RKO (cell line): ENCODE measurements around the gene OR8B12.

Source experiments
- DNase-seq: peaks from one replicate; pipeline ENCODE4 v3.0.0-alpha.2; 2016; ENCODE audit warnings: low spot score

The OR8B12 gene

DNA sequence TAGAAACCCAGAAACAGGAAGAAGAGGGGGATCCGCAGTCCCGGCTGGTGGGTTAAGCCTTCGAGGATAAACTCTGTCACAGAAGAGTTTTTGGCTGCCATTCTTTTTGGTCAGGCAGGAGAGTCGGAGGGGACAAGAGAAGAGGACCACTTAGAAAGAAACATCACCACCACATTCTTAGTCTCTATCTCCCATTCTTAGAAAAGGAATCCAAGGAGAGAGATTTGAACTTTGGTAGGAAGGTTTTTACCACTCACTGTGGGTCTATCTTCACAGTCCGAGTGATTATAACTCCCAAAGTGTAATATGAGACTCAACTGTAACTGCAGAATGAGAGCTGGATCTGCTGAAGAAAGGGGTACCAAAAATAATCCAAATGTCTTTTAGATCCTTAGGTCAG is at the start of gene OR8B12:
TSS of gene OR8B12 (minus strand) at position 101 of the 400 bp plus-strand sequence. CDS start at position 101, 0 bp downstream.
- DNase-seq: no peak

- no peak for DNase-seq
These were observed 49.2 kb upstream of the OR8B12 start for GRCh38 chr11:124592627-124593026.

GRCh38 chr11:124591430-124591829 is 48.0 kb upstream of the OR8B12 start:
- DNase-seq: no peak

DNA sequence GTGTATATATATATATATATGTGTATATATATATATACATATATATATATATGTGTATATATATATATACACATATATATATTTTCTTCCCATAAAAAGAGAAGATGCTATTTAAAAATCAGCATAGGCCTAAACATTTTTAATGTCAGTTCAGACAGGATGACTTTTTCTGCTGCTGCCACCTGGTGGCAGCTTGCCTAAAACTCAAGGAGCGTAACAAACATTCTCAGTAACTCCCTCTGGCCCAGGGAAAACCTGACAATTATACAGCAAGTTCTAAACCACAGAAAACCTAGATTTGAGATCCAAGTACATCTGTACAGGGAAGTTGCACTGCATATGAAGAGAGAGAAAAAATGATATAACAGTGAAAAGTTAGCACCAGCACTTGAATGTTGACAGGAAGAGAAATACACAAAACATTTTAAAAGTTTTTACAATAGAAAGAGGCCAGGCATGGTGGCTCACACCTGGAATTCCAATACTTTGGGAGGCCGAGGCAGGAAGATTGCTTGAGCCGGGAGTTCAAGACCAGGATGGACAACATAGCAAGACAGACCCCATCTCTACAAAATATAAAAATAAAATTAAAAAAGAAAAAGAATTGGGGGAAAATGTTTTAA is 42.9 kb upstream of the OR8B12 start:
- peak; percentile 65 for DNase-seq

- DNase-seq: no peak
These were observed 41.4 kb upstream of the OR8B12 start for GRCh38 chr11:124584681-124585372.

- no peak for DNase-seq
These were observed 40.3 kb upstream of the OR8B12 start for GRCh38 chr11:124583781-124584180.

DNA sequence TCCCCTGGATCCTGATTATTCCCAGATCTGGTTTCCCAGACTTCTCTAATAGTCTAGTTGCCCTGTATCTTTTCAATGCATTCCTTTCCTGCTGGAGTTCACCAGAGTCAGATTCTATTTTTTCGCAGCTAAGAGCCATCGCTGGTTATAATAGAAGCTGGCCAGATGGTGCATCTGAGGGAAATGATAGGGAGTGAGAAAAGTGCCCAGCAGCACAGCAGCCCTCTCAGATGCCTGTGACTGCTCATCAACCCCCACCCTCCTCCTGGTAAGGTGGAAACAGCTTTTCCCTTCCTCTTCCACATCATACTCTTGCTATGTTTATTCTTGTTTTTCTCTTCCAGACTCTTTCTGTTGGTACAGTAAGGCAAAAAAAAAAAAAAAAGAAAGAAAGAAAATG is 39.1 kb upstream of the OR8B12 start:
- DNase-seq: no peak

DNA sequence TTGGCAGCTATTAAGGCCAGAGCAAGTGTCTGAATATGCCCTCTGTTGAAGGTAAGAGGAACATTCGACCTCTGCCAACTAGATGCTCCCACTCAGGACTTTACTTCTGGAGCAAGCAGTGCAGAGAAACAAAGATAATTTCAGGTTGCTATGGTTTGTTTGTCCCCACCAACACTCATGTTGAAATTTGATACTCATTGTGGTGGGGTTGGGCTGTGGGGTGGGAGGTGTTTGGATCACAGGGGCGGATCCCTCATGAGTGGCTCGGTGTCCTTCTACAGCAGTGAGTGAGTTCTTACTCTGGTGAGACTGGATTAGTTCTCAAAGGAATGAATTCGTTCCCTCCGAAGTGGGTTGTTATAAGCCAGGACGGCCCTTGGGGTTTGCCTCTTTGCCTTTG is 38.4 kb upstream of the OR8B12 start:
- no peak for DNase-seq

DNA sequence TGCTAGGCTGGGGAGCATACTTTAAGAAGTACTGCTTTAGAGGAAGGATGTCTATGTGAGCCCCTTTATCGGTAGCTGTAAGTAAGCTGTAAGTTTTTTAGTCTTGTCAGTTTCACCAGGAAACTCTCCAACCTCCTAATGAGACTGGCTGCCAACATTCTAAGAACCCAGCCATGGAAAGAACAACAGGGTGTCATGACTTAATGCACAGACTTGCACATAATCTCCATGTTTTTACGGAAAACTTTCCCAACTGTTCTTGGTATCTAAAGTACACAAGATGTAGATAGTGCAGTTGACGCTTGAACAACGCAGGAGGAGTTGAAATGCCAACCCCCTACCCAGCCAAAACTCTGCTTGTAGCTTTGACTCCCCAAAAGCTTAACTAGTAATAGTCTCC is 35.3 kb upstream of the OR8B12 start:
- DNase-seq: no peak

- DNase-seq: no peak
These were observed 34.4 kb upstream of the OR8B12 start for GRCh38 chr11:124577716-124578427.

DNA sequence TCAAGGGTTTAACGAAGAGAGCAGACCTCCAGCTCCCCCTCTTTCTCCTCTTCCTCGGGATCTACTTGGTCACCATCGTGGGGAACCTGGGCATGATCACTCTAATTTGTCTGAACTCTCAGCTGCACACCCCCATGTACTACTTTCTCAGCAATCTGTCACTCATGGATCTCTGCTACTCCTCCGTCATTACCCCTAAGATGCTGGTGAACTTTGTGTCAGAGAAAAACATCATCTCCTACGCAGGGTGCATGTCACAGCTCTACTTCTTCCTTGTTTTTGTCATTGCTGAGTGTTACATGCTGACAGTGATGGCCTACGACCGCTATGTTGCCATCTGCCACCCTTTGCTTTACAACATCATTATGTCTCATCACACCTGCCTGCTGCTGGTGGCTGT is 26.7 kb upstream of the OR8B12 start:
- no peak for DNase-seq

GRCh38 chr11:124569697-124570096 is 26.2 kb upstream of the OR8B12 start, which contains the start of gene OR8A1:
OR8A1 (plus strand) TSS chr11:124569997; CDS start chr11:124570120, 123 bp downstream.
- DNase-seq: no peak

GRCh38 chr11:124556828-124557227 is 13.4 kb upstream of the OR8B12 start:
- no peak for DNase-seq

GRCh38 chr11:124551987-124552386 is 8.5 kb upstream of the OR8B12 start:
- DNase-seq: peak; percentile 5

GRCh38 chr11:124551189-124551588 is 7.7 kb upstream of the OR8B12 start:
- DNase-seq: peak; percentile 24

DNA sequence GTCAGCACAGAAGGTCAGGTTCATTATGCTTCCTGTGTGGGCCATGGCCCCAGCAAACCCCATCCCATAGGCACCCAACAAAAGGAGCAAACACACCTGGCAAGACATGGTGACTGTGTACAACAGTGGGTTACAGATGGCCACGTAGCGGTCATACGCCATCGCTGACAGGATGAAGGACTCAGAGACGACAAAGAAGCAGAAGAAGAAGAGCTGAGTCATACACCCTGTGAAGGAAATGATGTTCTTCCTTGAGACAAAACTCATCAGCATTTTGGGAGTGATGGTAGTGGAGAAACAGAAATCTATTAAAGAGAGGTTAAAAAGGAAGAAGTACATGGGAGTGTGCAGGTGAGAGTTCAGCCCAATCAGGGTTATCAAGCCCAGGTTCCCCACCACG is 309 bp downstream of the OR8B12 start:
- no peak for DNase-seq

DNA sequence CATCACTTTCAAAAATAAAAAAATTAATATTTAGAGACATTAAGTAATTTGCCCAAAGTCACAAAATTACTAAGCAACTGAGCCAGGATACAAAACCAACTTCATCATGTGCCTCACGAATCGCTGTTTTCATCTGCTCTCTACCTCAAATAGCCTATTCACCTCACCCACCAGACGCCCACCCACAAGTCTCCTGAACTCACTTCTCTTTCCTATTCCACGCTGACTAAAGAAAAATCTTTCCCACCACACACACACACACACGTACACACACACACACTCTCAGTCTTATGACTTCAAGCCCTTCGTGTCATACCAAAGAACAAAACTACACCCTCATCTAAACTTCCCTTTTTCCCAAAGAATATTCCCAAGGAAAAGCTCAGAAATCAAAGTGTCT is 2.2 kb downstream of the OR8B12 start:
- no peak for DNase-seq

DNA sequence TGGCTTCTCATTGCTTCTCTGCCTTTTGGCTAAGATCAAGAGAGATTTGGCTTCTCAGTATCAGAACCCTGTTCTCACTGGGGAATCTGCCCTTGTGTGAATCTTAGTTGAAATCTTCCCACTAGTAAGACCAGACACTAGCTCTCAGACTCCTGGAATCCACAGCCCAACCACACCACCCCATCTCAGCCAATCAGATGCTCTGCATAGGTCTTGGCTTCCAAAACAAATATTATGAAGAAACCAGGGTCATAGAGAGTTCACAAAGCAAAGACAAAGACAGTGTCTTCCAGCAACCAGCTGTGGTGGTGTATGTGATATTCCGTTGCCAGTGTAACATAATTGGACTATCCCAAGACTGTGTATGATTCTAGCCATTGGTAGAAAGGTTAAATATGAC is 5.4 kb downstream of the OR8B12 start:
- DNase-seq: no peak

DNA sequence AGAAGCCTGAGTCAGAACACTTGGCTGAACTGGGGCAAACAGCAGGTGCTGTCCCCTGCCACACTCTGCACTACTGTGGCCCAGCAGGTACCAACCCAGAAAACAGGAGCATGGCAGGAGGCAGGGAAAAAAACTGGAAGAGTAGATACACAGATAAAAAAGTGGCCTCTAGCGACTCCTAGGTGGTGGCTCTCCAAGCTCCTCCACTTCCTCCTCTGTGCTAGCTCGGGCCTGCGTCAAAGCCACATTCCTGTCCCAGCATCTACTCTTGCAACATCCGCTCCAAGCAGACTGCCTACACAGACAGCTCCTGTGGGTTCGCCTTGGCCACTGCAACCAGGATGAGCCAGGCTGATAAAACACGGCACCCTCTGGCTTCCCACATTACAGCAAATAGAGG is 6.9 kb downstream of the OR8B12 start:
- no peak for DNase-seq

GRCh38 chr11:124535552-124536232 is 7.8 kb downstream of the OR8B12 start:
- peak; percentile 20 for DNase-seq

- no peak for DNase-seq
These were observed 9.4 kb downstream of the OR8B12 start for GRCh38 chr11:124534051-124534450.

DNA sequence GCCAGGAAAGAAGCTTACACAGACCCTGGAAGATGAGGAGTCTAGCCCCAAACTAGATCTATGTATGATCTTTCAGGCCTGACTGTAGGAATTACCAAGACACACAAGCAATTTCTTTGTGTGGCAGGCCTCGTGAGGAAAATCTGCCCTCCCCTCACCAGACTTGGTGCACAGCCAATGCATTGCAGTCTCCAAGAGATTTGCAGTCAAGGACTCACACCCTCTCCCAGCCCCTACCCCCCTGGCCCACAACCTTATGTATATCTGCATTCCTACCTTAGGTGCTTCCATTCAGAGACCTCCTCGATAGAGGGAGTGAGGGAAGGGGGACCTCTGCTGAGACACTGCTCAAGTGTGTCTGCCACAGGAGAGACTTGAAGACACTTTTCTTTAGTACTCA is 9.8 kb downstream of the OR8B12 start:
- DNase-seq: no peak

DNA sequence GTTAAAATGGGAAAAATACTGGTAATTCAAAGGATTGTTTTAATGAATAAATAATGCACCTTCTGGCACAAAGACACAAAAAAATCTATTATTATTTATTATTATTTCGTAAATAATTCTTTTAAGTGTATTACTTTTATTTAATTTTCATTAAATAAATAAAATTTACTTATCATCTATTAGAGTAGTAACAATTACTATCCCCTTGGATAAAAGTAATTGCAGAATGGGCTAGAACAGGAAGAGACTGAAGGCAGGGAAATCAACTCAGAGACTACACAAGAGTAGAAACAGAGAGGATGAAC is 23.0 kb downstream of the OR8B12 start:
- DNase-seq: no peak
